ENCODE results near the gene ABCC1. TPM values are rescaled to one million over a fixed set of nuclear protein-coding genes. Genes with fewer than 3 reads are reported as not detected.

Gene ABCC1
- total RNA-seq, 1 donor from 2014 or later: 21.8 TPM

- Mint-ChIP-seq H3K9me3 (ENCODE audit: unreplicated experiment) (no peaks in the 10 kb centered on the region), H3K4me3 (ENCODE audit: unreplicated experiment) (no peak overlapping the region), H3K27ac (ENCODE audit: unreplicated experiment) (no peak overlapping the region), H3K36me3 (ENCODE audit: low read depth, unreplicated experiment) (no peaks in the 10 kb centered on the region), H3K4me1 (ENCODE audit: unreplicated experiment) (no peaks in the 10 kb centered on the region), H3K27me3 (ENCODE audit: unreplicated experiment) (peaks cover 6% of the 10 kb centered on the region)
- TF ChIP-seq CTCF (IDR thresholded peaks at IDR 0.05; ENCODE audit: unreplicated experiment): no peak
- DNase-seq (ENCODE audit: low spot score): no peak
Observed at GRCh38 chr16:16169615-16170014, 220.2 kb downstream of the ABCC1 start.

GRCh38 chr16:16171332-16171919 is 222.0 kb downstream of the ABCC1 start:
- Mint-ChIP-seq H3K36me3 (ENCODE audit: low read depth, unreplicated experiment) (no peaks in the 10 kb centered on the region), H3K4me3 (ENCODE audit: unreplicated experiment) (no peak overlapping the region), H3K27ac (ENCODE audit: unreplicated experiment) (no peak overlapping the region), H3K27me3 (ENCODE audit: unreplicated experiment) (peaks cover 6% of the 10 kb centered on the region), H3K4me1 (ENCODE audit: unreplicated experiment) (no peaks in the 10 kb centered on the region), H3K9me3 (ENCODE audit: unreplicated experiment) (no peaks in the 10 kb centered on the region)
- no peak for TF ChIP-seq CTCF (IDR thresholded peaks at IDR 0.05; ENCODE audit: unreplicated experiment)
- no peak for DNase-seq (ENCODE audit: low spot score)

GRCh38 chr16:16172991-16173390 is 223.6 kb downstream of the ABCC1 start:
- DNase-seq (ENCODE audit: low spot score): no peak
- H3K27me3 Mint-ChIP-seq (ENCODE audit: unreplicated experiment): peaks cover 6% of the 10 kb centered on the region
- TF ChIP-seq CTCF (IDR thresholded peaks at IDR 0.05; ENCODE audit: unreplicated experiment): no peak
- no peaks in the 10 kb centered on the region for H3K9me3 Mint-ChIP-seq (ENCODE audit: unreplicated experiment)
- H3K36me3 Mint-ChIP-seq (ENCODE audit: low read depth, unreplicated experiment): no peaks in the 10 kb centered on the region
- H3K4me3 Mint-ChIP-seq (ENCODE audit: unreplicated experiment): no peak overlapping the region
- no peak overlapping the region for H3K27ac Mint-ChIP-seq (ENCODE audit: unreplicated experiment)
- no peaks in the 10 kb centered on the region for H3K4me1 Mint-ChIP-seq (ENCODE audit: unreplicated experiment)

- H3K4me3 Mint-ChIP-seq (ENCODE audit: unreplicated experiment): no peak overlapping the region
- H3K27ac Mint-ChIP-seq (ENCODE audit: unreplicated experiment): no peak overlapping the region
- H3K36me3 Mint-ChIP-seq (ENCODE audit: low read depth, unreplicated experiment): no peaks in the 10 kb centered on the region
- H3K27me3 Mint-ChIP-seq (ENCODE audit: unreplicated experiment): peaks cover 2% of the 10 kb centered on the region
- DNase-seq (ENCODE audit: low spot score): no peak
- no peak for TF ChIP-seq CTCF (IDR thresholded peaks at IDR 0.05; ENCODE audit: unreplicated experiment)
- peaks cover 4% of the 10 kb centered on the region for H3K9me3 Mint-ChIP-seq (ENCODE audit: unreplicated experiment)
- H3K4me1 Mint-ChIP-seq (ENCODE audit: unreplicated experiment): no peaks in the 10 kb centered on the region
Observed at GRCh38 chr16:16175296-16175695, 225.9 kb downstream of the ABCC1 start.

GRCh38 chr16:16176328-16176727 is 226.9 kb downstream of the ABCC1 start:
- Mint-ChIP-seq H3K4me1 (ENCODE audit: unreplicated experiment) (no peaks in the 10 kb centered on the region), H3K27me3 (ENCODE audit: unreplicated experiment) (peaks cover 2% of the 10 kb centered on the region), H3K36me3 (ENCODE audit: low read depth, unreplicated experiment) (no peaks in the 10 kb centered on the region), H3K4me3 (ENCODE audit: unreplicated experiment) (no peak overlapping the region), H3K9me3 (ENCODE audit: unreplicated experiment) (peaks cover 4% of the 10 kb centered on the region), H3K27ac (ENCODE audit: unreplicated experiment) (no peak overlapping the region)
- no peak for DNase-seq (ENCODE audit: low spot score)
- TF ChIP-seq CTCF (IDR thresholded peaks at IDR 0.05; ENCODE audit: unreplicated experiment): no peak

All from endothelial cell (in vitro differentiated cells).